ENCODE measurements around the gene THBS3. TPM values are rescaled to one million over a fixed set of nuclear protein-coding genes. Genes with fewer than 3 reads are reported as not detected.

THBS3 gene
- total and polyA plus RNA-seq, 9 of the 15 experiments (the other 6 are each of a cell fraction or from before 2014, with no cell fraction given): 0.59 to 8.3 (median 3.2) TPM

DNA sequence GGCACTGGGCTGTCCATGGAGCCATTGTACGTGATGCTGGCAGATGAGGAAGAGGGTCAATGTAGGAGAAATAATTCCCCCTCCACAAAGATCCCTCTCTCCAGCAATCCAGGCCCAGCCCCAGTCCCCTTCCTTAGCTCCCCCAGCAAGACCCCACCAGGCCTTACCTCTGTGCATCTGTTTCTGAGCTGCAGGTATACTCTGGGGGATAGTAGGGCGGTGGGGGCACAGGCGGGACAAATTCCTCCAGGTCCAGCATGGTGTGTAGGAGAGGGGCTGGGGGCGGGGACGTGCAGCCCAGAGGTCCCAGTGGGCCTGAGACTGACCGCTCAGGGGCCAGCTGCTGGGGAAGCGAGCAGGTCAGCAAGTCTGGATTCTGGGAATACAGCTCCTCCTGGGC, 43.9 kb upstream of the THBS3 start (continued):
- TF ChIP-seq, protein P1, sequence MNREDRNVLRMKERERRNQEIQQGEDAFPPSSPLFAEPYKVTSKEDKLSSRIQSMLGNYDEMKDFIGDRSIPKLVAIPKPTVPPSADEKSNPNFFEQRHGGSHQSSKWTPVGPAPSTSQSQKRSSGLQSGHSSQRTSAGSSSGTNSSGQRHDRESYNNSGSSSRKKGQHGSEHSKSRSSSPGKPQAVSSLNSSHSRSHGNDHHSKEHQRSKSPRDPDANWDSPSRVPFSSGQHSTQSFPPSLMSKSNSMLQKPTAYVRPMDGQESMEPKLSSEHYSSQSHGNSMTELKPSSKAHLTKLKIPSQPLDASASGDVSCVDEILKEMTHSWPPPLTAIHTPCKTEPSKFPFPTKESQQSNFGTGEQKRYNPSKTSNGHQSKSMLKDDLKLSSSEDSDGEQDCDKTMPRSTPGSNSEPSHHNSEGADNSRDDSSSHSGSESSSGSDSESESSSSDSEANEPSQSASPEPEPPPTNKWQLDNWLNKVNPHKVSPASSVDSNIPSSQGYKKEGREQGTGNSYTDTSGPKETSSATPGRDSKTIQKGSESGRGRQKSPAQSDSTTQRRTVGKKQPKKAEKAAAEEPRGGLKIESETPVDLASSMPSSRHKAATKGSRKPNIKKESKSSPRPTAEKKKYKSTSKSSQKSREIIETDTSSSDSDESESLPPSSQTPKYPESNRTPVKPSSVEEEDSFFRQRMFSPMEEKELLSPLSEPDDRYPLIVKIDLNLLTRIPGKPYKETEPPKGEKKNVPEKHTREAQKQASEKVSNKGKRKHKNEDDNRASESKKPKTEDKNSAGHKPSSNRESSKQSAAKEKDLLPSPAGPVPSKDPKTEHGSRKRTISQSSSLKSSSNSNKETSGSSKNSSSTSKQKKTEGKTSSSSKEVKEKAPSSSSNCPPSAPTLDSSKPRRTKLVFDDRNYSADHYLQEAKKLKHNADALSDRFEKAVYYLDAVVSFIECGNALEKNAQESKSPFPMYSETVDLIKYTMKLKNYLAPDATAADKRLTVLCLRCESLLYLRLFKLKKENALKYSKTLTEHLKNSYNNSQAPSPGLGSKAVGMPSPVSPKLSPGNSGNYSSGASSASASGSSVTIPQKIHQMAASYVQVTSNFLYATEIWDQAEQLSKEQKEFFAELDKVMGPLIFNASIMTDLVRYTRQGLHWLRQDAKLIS (CRISPR knock-in tag; IDR thresholded peaks at IDR 0.05): no peak
- TF ChIP-seq, protein P2, sequence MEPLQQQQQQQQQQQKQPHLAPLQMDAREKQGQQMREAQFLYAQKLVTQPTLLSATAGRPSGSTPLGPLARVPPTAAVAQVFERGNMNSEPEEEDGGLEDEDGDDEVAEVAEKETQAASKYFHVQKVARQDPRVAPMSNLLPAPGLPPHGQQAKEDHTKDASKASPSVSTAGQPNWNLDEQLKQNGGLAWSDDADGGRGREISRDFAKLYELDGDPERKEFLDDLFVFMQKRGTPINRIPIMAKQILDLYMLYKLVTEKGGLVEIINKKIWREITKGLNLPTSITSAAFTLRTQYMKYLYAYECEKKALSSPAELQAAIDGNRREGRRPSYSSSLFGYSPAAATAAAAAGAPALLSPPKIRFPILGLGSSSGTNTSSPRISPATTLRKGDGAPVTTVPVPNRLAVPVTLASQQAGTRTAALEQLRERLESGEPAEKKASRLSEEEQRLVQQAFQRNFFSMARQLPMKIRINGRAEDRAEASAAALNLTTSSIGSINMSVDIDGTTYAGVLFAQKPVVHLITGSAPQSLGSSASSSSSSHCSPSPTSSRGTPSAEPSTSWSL (CRISPR knock-in tag; IDR thresholded peaks at IDR 0.05; ENCODE audit: borderline replicate concordance): no peak
- TF ChIP-seq WHSC1 (IDR thresholded peaks at IDR 0.05; ENCODE audit: low read length): no peak
- no peak for TF ChIP-seq TAF15 (IDR thresholded peaks at IDR 0.05; ENCODE audit: low read depth, low read length)
- no peak for TF ChIP-seq CEBPB (tag; IDR thresholded peaks at IDR 0.05)
- TF ChIP-seq, protein P3, sequence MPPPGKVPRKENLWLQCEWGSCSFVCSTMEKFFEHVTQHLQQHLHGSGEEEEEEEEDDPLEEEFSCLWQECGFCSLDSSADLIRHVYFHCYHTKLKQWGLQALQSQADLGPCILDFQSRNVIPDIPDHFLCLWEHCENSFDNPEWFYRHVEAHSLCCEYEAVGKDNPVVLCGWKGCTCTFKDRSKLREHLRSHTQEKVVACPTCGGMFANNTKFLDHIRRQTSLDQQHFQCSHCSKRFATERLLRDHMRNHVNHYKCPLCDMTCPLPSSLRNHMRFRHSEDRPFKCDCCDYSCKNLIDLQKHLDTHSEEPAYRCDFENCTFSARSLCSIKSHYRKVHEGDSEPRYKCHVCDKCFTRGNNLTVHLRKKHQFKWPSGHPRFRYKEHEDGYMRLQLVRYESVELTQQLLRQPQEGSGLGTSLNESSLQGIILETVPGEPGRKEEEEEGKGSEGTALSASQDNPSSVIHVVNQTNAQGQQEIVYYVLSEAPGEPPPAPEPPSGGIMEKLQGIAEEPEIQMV (tag; conservative IDR thresholded peaks at IDR 0.05; ENCODE audit: low read depth): no peak
- no peak for TF ChIP-seq DIDO1 (tag; IDR thresholded peaks at IDR 0.05; ENCODE audit: low read depth)
- no peak for TF ChIP-seq STAG1 (CRISPR knock-in tag; IDR thresholded peaks at IDR 0.05; ENCODE audit: borderline replicate concordance)
- TF ChIP-seq ETV6 (IDR thresholded peaks at IDR 0.05; ENCODE audit: borderline replicate concordance in 1 of 2, low read depth in 2 of 2, low read length in 1 of 2): no peak
- no peak for TF ChIP-seq ETV6 (CRISPR knock-in tag; IDR thresholded peaks at IDR 0.05; ENCODE audit: borderline replicate concordance)
- TF ChIP-seq, protein P4, sequence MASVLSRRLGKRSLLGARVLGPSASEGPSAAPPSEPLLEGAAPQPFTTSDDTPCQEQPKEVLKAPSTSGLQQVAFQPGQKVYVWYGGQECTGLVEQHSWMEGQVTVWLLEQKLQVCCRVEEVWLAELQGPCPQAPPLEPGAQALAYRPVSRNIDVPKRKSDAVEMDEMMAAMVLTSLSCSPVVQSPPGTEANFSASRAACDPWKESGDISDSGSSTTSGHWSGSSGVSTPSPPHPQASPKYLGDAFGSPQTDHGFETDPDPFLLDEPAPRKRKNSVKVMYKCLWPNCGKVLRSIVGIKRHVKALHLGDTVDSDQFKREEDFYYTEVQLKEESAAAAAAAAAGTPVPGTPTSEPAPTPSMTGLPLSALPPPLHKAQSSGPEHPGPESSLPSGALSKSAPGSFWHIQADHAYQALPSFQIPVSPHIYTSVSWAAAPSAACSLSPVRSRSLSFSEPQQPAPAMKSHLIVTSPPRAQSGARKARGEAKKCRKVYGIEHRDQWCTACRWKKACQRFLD (CRISPR knock-in tag; IDR thresholded peaks at IDR 0.05): no peak
- no peak for TF ChIP-seq RUNX1 (IDR thresholded peaks at IDR 0.05; ENCODE audit: low read depth)
